H1 (cell line): ENCODE measurements around the gene BRI3BP. TPM values are rescaled to one million over a fixed set of nuclear protein-coding genes. Genes with fewer than 3 reads are reported as not detected.

Source experiments
- CTCF ChIA-PET: fragments of 300-600 bp; sonication (Branson Sonifier 250); formaldehyde crosslinking; loops from one replicate; lab custom pipeline; 2021; ENCODE audit not compliant: partially characterized antibody; lab: Charles Lee
- POLR2A ChIA-PET: fragments of 300-600 bp; sonication (Branson Sonifier 250); formaldehyde crosslinking; loops from one replicate; lab custom pipeline; 2021; ENCODE audit warnings: inconsistent platforms; ENCODE audit not compliant: partially characterized antibody; lab: Charles Lee
- DNase-seq, 2 experiments: peaks; one replicate each; pipeline versions ENCODE4 v3.0.0 to v3.0.0-alpha.2; 2010 to 2022; ENCODE audit warnings: low spot score in 2 of 2, low read depth in 1 of 2, mixed read lengths in 1 of 2
- FAIRE-seq: peaks from 2 replicates; lab custom pipeline; 2011; peaks lifted over from hg19 to GRCh38; lab: Jason Lieb, UNC
- H2AFZ ChIP-seq: 2 replicates; pipeline ENCODE4 v1.8.1; 2012; ENCODE audit warnings: low read length, inconsistent platforms
- H2AK5ac ChIP-seq: 2 replicates; pipeline ENCODE4 v1.6.1; 2013; ENCODE audit warnings: low read depth, low read length
- H2BK120ac ChIP-seq: replicated peaks from 2 replicates; pipeline ENCODE3; 2013; ENCODE audit warnings: low read depth, low read length, inconsistent platforms
- H2BK12ac ChIP-seq: 2 replicates; pipeline ENCODE4 v1.6.1; 2013; ENCODE audit warnings: low read depth, low read length
- H2BK15ac ChIP-seq: 2 replicates; pipeline ENCODE4 v1.6.1; 2013; ENCODE audit warnings: low read length
- H2BK20ac ChIP-seq: 2 replicates; pipeline ENCODE4 v1.6.1; 2013; ENCODE audit warnings: low read length
- H2BK5ac ChIP-seq: 2 replicates; pipeline ENCODE4 v1.6.1; 2013; ENCODE audit warnings: low read depth, low read length
- H3K14ac ChIP-seq: 2 replicates; pipeline ENCODE4 v1.6.1; 2013; ENCODE audit warnings: inconsistent platforms; ENCODE audit not compliant: insufficient read length
- H3K18ac ChIP-seq: 2 replicates; pipeline ENCODE4 v1.6.1; 2013; ENCODE audit warnings: low read length; ENCODE audit errors: extremely low read depth
- H3K23ac ChIP-seq: 2 replicates; pipeline ENCODE4 v1.6.1; 2013; ENCODE audit warnings: inconsistent platforms; ENCODE audit not compliant: insufficient read length
- H3K23me2 ChIP-seq: 2 replicates; pipeline ENCODE4 v1.6.1; 2013; ENCODE audit warnings: low read depth, low read length
- H3K27ac ChIP-seq: 2 replicates; pipeline ENCODE4 v1.6.1; 2011; ENCODE audit warnings: low read depth, low read length, inconsistent platforms
- H3K27me3 ChIP-seq, 4 experiments: replicated peaks in 1 of 4; 1 replicate in 1 of 4; 2 replicates in 3 of 4; pipeline versions ENCODE4 v1.6.1 to v1.8.1; 2011 to 2013; ENCODE audit warnings: low read length in 3 of 4, mild to moderate bottlenecking in 3 of 4, inconsistent platforms in 2 of 4, mixed read lengths in 2 of 4, moderate library complexity in 1 of 4; ENCODE audit not compliant: control insufficient read depth in 3 of 4, insufficient read depth in 3 of 4; ENCODE audit errors: extremely low read depth in 1 of 4
- H3K36me3 ChIP-seq, 4 experiments: 2 replicates each; pipeline versions ENCODE4 v1.6.1 to v1.8.1; 2011 to 2013; ENCODE audit warnings: mild to moderate bottlenecking in 4 of 4, low read length in 3 of 4, moderate library complexity in 2 of 4, control low read depth in 1 of 4, inconsistent platforms in 1 of 4; ENCODE audit not compliant: insufficient read depth in 4 of 4, control insufficient read depth in 2 of 4
- H3K4ac ChIP-seq: replicated peaks from 2 replicates; pipeline ENCODE3; 2013; ENCODE audit warnings: low read length, low read depth, mixed read lengths, inconsistent platforms; ENCODE audit not compliant: insufficient read length
- H3K4me1 ChIP-seq, 4 experiments: replicated peaks in 1 of 4; 1 replicate in 1 of 4; 2 replicates in 3 of 4; pipeline versions ENCODE4 v1.6.1 to v1.8.1; 2011 to 2013; ENCODE audit warnings: low read length in 3 of 4, inconsistent platforms in 2 of 4, mixed read lengths in 1 of 4; ENCODE audit not compliant: insufficient read depth in 4 of 4, control insufficient read depth in 3 of 4
- H3K4me2 ChIP-seq, 2 experiments: 2 replicates each; pipeline versions ENCODE4 v1.6.1 to v1.8.1; 2011 to 2013; ENCODE audit warnings: low read depth in 2 of 2, low read length in 2 of 2, control low read depth in 1 of 2, inconsistent platforms in 1 of 2, mild to moderate bottlenecking in 1 of 2; ENCODE audit not compliant: insufficient read depth in 1 of 2
- H3K4me3 ChIP-seq, 4 experiments: fragments of 200-600, 300-600 bp in 1 of 4; sonication (generic), shearing (Covaris generic), sonication (Bioruptor Twin) in 1 of 4; 2 replicates each; pipeline versions ENCODE4 v1.5.1 to v1.8.1; 2011 to 2016; ENCODE audit warnings: low read length in 4 of 4, low read depth in 3 of 4, control low read depth in 2 of 4, inconsistent platforms in 2 of 4, mild to moderate bottlenecking in 2 of 4, mixed read lengths in 1 of 4, moderate library complexity in 1 of 4; ENCODE audit not compliant: insufficient read depth in 2 of 4; ENCODE audit errors: extremely low read depth in 1 of 4
- H3K56ac ChIP-seq: replicated peaks from 2 replicates; pipeline ENCODE3; 2013; ENCODE audit warnings: low read depth, mild to moderate bottlenecking, mixed read lengths, low read length, inconsistent platforms; ENCODE audit not compliant: insufficient read length
- H3K79me1 ChIP-seq: 2 replicates; pipeline ENCODE4 v1.6.1; 2013; ENCODE audit warnings: low read depth, low read length, control low read depth
- H3K79me2 ChIP-seq, 2 experiments: 2 replicates each; pipeline versions ENCODE4 v1.6.1 to v1.8.1; 2012 to 2013; ENCODE audit warnings: low read length in 2 of 2, mild to moderate bottlenecking in 2 of 2, inconsistent platforms in 1 of 2; ENCODE audit not compliant: insufficient read depth in 2 of 2, control insufficient read depth in 1 of 2
- H3K9ac ChIP-seq, 4 experiments: replicated peaks in 1 of 4; 1 replicate in 1 of 4; 2 replicates in 3 of 4; pipeline versions ENCODE4 v1.6.1 to v1.8.1; 2011 to 2013; ENCODE audit warnings: low read depth in 3 of 4, low read length in 3 of 4, control low read depth in 2 of 4, mild to moderate bottlenecking in 2 of 4, moderate library complexity in 2 of 4, inconsistent platforms in 1 of 4; ENCODE audit errors: extremely low read depth in 1 of 4
- H3K9me3 ChIP-seq, 2 experiments: 2 replicates each; pipeline versions ENCODE4 v1.6.1 to v1.8.1; 2012 to 2013; ENCODE audit warnings: mild to moderate bottlenecking in 2 of 2, moderate library complexity in 2 of 2, control low read depth in 1 of 2, inconsistent platforms in 1 of 2, low read depth in 1 of 2, low read length in 1 of 2, mixed read lengths in 1 of 2; ENCODE audit not compliant: insufficient read depth in 2 of 2
- H4K20me1 ChIP-seq, 2 experiments: replicated peaks in 1 of 2; 2 replicates each; pipeline versions ENCODE3 to v1.8.1; 2011 to 2013; ENCODE audit warnings: inconsistent platforms in 2 of 2, low read length in 2 of 2, mild to moderate bottlenecking in 1 of 2; ENCODE audit not compliant: insufficient read depth in 2 of 2, control insufficient read depth in 1 of 2
- H4K5ac ChIP-seq: 2 replicates; pipeline ENCODE4 v1.6.1; 2013; ENCODE audit warnings: low read length, low read depth, mixed read lengths, inconsistent platforms; ENCODE audit not compliant: insufficient read length
- H4K8ac ChIP-seq: 2 replicates; pipeline ENCODE4 v1.8.0; 2013; ENCODE audit warnings: mild to moderate bottlenecking, moderate library complexity, low read length, inconsistent platforms; ENCODE audit not compliant: insufficient read depth; ENCODE audit errors: extremely low read depth
- H4K91ac ChIP-seq: replicated peaks from 2 replicates; pipeline ENCODE3; 2013; ENCODE audit warnings: low read length, mixed read lengths, inconsistent platforms; ENCODE audit not compliant: insufficient read length
- CEBPB ChIP-seq: IDR thresholded peaks from 2 replicates; pipeline ENCODE4 v1.6.1; 2012; ENCODE audit warnings: low read depth, low read length
- CTCF ChIP-seq, 3 experiments: IDR thresholded peaks; 1 replicate in 2 of 3; 2 replicates in 1 of 3; pipeline versions ENCODE4 v1.5.1 to v1.6.1; 2011; ENCODE audit warnings: low read length in 3 of 3, mild to moderate bottlenecking in 3 of 3, inconsistent platforms in 2 of 3, low read depth in 1 of 3, moderate library complexity in 1 of 3; ENCODE audit not compliant: insufficient read depth in 1 of 3; ENCODE audit errors: control extremely low read depth in 1 of 3
- EGR1 ChIP-seq: IDR thresholded peaks from 2 replicates; pipeline ENCODE4 v1.6.1; 2011; ENCODE audit warnings: low read depth, low read length, borderline replicate concordance
- JUND ChIP-seq: IDR thresholded peaks from 2 replicates; pipeline ENCODE4 v1.6.1; 2011; ENCODE audit warnings: mild to moderate bottlenecking, improper control_type of control experiment, low read length
- NRF1 ChIP-seq: IDR thresholded peaks from 2 replicates; pipeline ENCODE4 v1.6.1; 2011; ENCODE audit warnings: mild to moderate bottlenecking, low read depth, low read length, improper control_type of control experiment
- POLR2A ChIP-seq, 2 experiments: IDR thresholded peaks; 1 replicate in 1 of 2; 2 replicates in 1 of 2; pipeline ENCODE4 v1.6.1; 2011; ENCODE audit warnings: low read depth in 2 of 2, low read length in 2 of 2, mild to moderate bottlenecking in 2 of 2; ENCODE audit errors: control extremely low read depth in 1 of 2
- RAD21 ChIP-seq, 2 experiments: IDR thresholded peaks in 1 of 2; conservative IDR thresholded peaks in 1 of 2; 2 replicates each; pipeline ENCODE4 v1.6.1; 2011; ENCODE audit warnings: low read depth in 2 of 2, low read length in 2 of 2, improper control_type of control experiment in 1 of 2, inconsistent platforms in 1 of 2, mild to moderate bottlenecking in 1 of 2, moderate library complexity in 1 of 2
- SP2 ChIP-seq: IDR thresholded peaks from 2 replicates; pipeline ENCODE4 v1.6.1; 2012; ENCODE audit warnings: mild to moderate bottlenecking, low read length, inconsistent platforms
- SUZ12 ChIP-seq: fragments of 200-600 bp; sonication (generic); IDR thresholded peaks from 2 replicates; pipeline ENCODE4 v1.6.1; 2012; ENCODE audit warnings: mild to moderate bottlenecking, inconsistent platforms, low read length, moderate library complexity, mixed read lengths
- TCF12 ChIP-seq: IDR thresholded peaks from 2 replicates; pipeline ENCODE4 v1.6.1; 2011; ENCODE audit warnings: low read depth, mild to moderate bottlenecking, low read length
- USF2 ChIP-seq: IDR thresholded peaks from 2 replicates; pipeline ENCODE4 v1.6.1; 2011; ENCODE audit warnings: low read length, improper control_type of control experiment
- WGBS, 2 experiments: shearing (Covaris generic) in 1 of 2; methylation state at CpG; one replicate each; pipeline versions ENCODE4 v1.1.6 to v1.1.7; 2013 to 2015; ENCODE audit warnings: low lambda C conversion rate in 2 of 2, mixed read lengths in 2 of 2, inconsistent platforms in 1 of 2, low coverage in 1 of 2, missing lambda C conversion rate in 1 of 2; ENCODE audit not compliant: insufficient replicate concordance in 2 of 2, insufficient coverage in 1 of 2, insufficient read length in 1 of 2; ENCODE audit errors: extremely low coverage in 1 of 2, missing lambda C conversion rate in 1 of 2; 5-methylcytosine and 5-hydroxymethylcytosine counted together
- polyA plus RNA-seq, 7 experiments: library from polyadenylated mRNA; depleted of rRNA in 3 of 7; stranded (reverse) in 5 of 7; unstranded in 2 of 7; fragments of >200 nt in 5 of 7; fragments of 200-250 nt in 2 of 7; gene quantifications; 1 replicate in 5 of 7; 2 replicates in 1 of 7; 4 replicates in 1 of 7; pipeline versions ENCODE4 v1.2.1 to v1.2.3, GENCODE V29; 2011 to 2013; ENCODE audit warnings: missing spikeins in 2 of 7, mixed read lengths in 2 of 7
- total RNA-seq: library from RNA; stranded (reverse); fragmentation: NEBNext Ultra II Directional; extraction: Animal tissue kit (Norgen Biotek cat#: 25700); gene quantifications from 2 replicates; pipeline ENCODE4 v1.2.1, GENCODE V29; 2021

The BRI3BP gene
- total and polyA plus RNA-seq, 2 of the 8 experiments (the other 6 are each of a cell fraction or from before 2014, with no cell fraction given): 5.4 to 14.2 TPM

GRCh38 chr12:124954771-124955170, 38.7 kb upstream of the BRI3BP start:
- H3K9me3 ChIP-seq: no peaks in the 10 kb centered on the region
- no peak overlapping the region for H3K27ac ChIP-seq
- no peak overlapping the region for H3K4ac ChIP-seq
- H3K4me3 ChIP-seq: no peak overlapping the region
- FAIRE-seq (no peak), DNase-seq (no peak)
- no peak overlapping the region for H4K8ac ChIP-seq
- POLR2A ChIA-PET: interaction anchor here (1.0 to 2.8 kb wide), 3 partner anchors 9 to 17 kb away, joined by 3 to 8 read pairs (median 4); no protein-coding TSS in a partner anchor
- WGBS, 2 experiments: 95% methylated on average over 4 of the region's 4 CpGs; no CpG with 5 or more reads in 1 of the 2 experiments
- no peak overlapping the region for H3K18ac ChIP-seq
- H4K91ac ChIP-seq: no peak overlapping the region
- peaks cover 0 to 5% of the 10 kb centered on the region in 2 experiments for H4K20me1 ChIP-seq
- H3K9ac ChIP-seq: no peak overlapping the region
- no peaks in the 10 kb centered on the region for H3K27me3 ChIP-seq
- H3K23me2 ChIP-seq: no peaks in the 10 kb centered on the region
- H3K4me1 ChIP-seq: no peaks in the 10 kb centered on the region
- CTCF ChIA-PET: interaction anchor here (0.8 to 1.7 kb wide), 3 partner anchors 12 to 134 kb away, joined by 3 to 4 read pairs (median 3); no protein-coding TSS in a partner anchor
- H2BK120ac ChIP-seq: no peak overlapping the region
- H3K36me3 ChIP-seq: peaks cover 22 to 56% (median 53%) of the 10 kb centered on the region in 4 experiments
- no peak overlapping the region for H2BK20ac ChIP-seq
- no peaks in the 10 kb centered on the region for H3K79me2 ChIP-seq
- H4K5ac ChIP-seq: no peak overlapping the region
- no peak overlapping the region for H2BK5ac ChIP-seq
- H2BK12ac ChIP-seq: no peak overlapping the region
- H3K4me2 ChIP-seq: no peak overlapping the region
- H3K14ac ChIP-seq: no peak overlapping the region
- H3K79me1 ChIP-seq: no peaks in the 10 kb centered on the region
- H3K56ac ChIP-seq: no peak overlapping the region
- no peak overlapping the region for H2BK15ac ChIP-seq
- H3K23ac ChIP-seq: no peak overlapping the region
- no peak overlapping the region for H2AFZ ChIP-seq
- H2AK5ac ChIP-seq: no peak overlapping the region
- TF ChIP-seq CTCF (IDR thresholded peaks at IDR 0.05; ENCODE audit: control extremely low read depth in 1 of 3, insufficient read depth in 1 of 3, low read depth in 1 of 3, low read length in 3 of 3) (no peak), RAD21 (IDR thresholded peaks at IDR 0.05 in 1 of 2, conservative IDR thresholded peaks at IDR 0.05 in 1 of 2; ENCODE audit: low read depth in 2 of 2, low read length in 2 of 2) (no peak), NRF1 (no peak), TCF12 (no peak), POLR2A (IDR thresholded peaks at IDR 0.05; ENCODE audit: control extremely low read depth in 1 of 2, low read depth in 2 of 2, low read length in 2 of 2) (no peak), CEBPB (no peak), EGR1 (no peak), JUND (no peak), USF2 (no peak), SUZ12 (no peak), SP2 (no peak)
